GM12865 (cell line): ENCODE results near the gene BTBD18.
"Not testable (repeated sequence)": the region's sequence is repeated elsewhere in the genome, so short reads cannot be mapped to it uniquely, and the experiment has no call there.

Experiments used
- DNase-seq: peaks from one replicate; pipeline ENCODE4 v3.0.0; 2010; ENCODE audit warnings: low read depth
- H3K4me3 ChIP-seq: 2 replicates; pipeline ENCODE4 v1.5.1; 2011; ENCODE audit warnings: mild to moderate bottlenecking, low read depth, low read length, control low read depth
- TF ChIP-seq, protein P1 (sequence below): IDR thresholded peaks from 2 replicates; pipeline ENCODE4 v1.5.1; 2011; ENCODE audit warnings: low read length, control low read depth, low read depth, inconsistent platforms; ENCODE audit not compliant: insufficient read depth; ENCODE audit errors: missing control alignments

The BTBD18 gene

DNA sequence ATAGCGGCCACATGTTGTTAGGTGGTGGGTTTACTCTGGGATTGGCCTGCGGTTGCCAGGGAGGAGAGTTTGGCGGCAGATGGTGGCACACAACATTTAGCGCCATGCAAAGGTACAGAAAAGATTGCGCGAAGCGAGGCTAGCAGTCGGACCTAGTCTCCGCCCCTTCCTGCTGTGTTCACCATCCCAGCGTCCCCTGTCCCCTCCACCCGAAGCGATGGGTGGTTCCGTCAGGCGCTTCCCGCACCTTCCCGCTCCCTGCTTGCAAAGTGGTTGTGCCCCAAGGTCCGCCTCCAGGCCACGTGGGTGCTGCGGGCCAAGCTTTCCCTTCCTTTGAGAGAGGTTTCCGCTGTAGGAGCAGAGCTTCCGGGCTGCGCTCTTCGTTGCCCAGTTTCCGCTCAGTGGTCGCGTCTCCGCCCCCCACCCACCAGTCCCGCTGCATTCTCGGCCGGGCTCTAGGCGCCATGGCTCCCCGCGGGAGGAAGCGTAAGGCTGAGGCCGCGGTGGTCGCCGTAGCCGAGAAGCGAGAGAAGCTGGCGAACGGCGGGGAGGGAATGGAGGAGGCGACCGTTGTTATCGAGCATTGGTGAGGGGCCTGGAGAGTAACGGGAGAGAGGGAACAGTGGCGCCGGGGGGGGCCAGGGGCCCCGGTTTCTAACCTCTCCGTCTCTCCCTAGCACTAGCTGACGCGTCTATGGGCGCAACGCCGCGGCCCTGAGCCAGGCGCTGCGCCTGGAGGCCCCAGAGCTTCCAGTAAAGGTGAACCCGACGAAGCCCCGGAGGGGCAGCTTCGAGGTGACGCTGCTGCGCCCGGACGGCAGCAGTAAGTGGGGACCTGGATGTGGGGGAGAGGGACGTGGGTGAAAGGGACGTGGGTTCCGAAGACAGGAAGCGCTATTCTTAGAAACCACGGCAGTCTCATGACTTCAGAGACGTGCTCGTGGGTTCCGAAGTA, 10.2 kb downstream of the BTBD18 start, which contains the start of gene SELENOH:
Gene SELENOH (plus strand): TSS at position 360 of the 955 bp plus-strand sequence. CDS start 105 bp downstream, at position 465.
- H3K4me3 ChIP-seq: peak within 1 kb of the TSS; percentile 82
- peak; percentile 99 for DNase-seq
- TF ChIP-seq, protein P1, sequence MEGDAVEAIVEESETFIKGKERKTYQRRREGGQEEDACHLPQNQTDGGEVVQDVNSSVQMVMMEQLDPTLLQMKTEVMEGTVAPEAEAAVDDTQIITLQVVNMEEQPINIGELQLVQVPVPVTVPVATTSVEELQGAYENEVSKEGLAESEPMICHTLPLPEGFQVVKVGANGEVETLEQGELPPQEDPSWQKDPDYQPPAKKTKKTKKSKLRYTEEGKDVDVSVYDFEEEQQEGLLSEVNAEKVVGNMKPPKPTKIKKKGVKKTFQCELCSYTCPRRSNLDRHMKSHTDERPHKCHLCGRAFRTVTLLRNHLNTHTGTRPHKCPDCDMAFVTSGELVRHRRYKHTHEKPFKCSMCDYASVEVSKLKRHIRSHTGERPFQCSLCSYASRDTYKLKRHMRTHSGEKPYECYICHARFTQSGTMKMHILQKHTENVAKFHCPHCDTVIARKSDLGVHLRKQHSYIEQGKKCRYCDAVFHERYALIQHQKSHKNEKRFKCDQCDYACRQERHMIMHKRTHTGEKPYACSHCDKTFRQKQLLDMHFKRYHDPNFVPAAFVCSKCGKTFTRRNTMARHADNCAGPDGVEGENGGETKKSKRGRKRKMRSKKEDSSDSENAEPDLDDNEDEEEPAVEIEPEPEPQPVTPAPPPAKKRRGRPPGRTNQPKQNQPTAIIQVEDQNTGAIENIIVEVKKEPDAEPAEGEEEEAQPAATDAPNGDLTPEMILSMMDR: no peak

DNA sequence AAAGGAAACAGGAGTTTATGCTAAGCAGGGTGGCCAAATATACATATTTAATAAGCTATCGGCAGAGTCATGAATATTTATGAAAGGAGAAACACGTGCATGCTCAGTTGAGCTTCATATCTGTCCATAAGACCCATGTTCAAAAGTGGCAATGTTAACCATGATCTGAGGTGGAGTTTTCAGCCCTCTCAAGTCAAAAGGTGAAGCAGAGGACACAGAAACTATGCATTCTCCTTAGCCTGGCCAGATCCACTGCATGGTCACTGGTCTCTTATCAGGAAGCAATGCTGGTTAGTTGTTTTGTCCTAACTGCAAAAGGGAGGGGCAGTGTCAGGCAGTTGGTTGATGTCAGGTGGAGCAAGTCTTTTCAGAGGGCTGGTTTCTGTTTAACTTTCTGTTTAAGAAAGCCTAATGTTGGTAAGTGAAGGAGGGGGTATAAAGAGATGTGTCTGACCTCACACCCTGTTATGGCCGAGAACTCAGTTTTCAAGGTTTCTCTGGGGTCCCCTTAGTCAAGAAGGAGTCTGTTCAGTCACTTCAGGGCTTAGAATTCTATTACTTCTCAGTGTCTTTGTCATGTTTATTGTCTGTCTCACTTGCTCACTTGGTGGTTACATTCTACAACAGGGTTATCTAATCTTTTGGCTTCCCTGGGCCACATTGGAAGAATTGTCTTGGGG, 15.9 kb downstream of the BTBD18 start:
- no peak overlapping the region for H3K4me3 ChIP-seq
- TF ChIP-seq, protein P1: no peak
- DNase-seq: peak; percentile 50

DNA sequence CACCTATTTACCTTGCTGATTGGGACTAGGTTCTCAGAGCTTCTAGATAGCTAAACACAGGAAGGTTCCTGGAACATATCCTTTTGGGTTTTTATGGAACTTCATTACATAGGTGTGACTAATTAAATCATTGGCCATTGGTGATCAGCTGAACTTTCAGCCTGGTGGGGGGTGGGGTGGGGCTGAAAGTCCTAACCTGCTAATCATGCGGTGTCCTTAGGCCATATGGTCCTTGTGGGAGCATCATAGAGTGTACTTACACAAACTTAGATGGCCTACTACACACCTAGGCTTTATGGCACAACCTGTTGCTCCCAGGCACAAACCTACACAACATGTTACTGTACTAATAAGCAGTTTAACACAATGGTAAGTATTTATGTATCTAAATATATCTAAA, 19.0 kb downstream of the BTBD18 start:
- TF ChIP-seq, protein P1: no peak
- no peak for DNase-seq
- H3K4me3 ChIP-seq: no peak overlapping the region

DNA sequence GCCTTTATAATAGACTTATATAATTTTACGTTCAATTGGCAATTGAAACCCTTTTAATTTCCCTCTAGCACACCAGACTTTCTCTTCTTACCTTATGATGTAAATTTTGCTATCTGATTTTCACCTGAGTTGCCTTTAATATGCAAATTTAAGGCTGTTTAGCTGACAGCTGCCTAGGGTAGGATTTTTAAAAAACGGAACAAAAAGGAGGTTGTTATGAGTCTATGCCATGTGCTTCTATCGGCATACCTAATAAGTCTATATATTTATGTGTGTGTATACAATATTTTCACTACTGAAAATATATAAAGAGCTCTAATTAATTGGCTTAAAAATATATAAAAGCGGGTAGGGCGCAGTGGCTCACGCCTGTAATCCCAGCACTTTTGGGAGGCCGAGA, 22.1 kb downstream of the BTBD18 start:
- no peak for DNase-seq
- H3K4me3 ChIP-seq: no peak overlapping the region
- TF ChIP-seq, protein P1: no peak

DNA sequence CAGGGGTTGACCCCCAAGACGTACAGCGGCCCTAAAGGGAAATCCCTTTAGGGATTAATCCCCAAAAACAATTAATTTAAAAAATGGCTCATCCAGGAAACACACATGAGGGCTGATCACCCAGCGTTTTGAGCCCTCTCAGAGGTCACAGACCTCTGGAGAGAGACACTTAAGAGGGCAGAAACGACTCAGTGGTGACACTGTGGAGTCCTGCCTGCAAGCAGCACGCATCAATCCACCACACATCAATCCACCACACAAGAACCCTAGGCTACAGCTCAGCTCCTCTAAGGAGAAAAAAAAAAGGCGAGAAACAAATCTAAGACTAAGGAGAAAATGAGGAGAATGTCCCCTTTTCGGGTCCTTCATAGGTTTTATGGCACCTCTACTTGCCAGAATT, 22.8 kb downstream of the BTBD18 start:
- no peak for DNase-seq
- no peak overlapping the region for H3K4me3 ChIP-seq
- TF ChIP-seq, protein P1: no peak

DNA sequence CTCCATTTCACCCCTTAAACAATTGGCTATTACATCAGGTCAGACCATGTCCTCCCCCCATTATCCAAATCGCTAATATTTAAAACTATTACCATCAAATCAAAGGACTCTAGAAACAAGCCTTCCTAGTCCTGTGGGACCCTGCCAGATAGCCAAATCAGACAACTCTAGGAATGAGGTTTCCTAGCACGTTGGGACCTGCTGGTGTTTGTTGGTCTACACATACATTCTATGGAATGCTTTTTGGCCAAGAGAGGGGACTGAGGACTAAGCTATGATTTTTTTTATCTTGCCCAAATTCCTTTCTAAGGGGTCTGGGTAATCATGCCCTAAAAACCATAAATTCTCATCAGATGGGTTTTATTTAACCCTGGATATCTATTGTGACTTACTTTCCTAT, 24.4 kb downstream of the BTBD18 start:
- TF ChIP-seq, protein P1: no peak
- no peak for DNase-seq
- H3K4me3 ChIP-seq: no peak overlapping the region

DNA sequence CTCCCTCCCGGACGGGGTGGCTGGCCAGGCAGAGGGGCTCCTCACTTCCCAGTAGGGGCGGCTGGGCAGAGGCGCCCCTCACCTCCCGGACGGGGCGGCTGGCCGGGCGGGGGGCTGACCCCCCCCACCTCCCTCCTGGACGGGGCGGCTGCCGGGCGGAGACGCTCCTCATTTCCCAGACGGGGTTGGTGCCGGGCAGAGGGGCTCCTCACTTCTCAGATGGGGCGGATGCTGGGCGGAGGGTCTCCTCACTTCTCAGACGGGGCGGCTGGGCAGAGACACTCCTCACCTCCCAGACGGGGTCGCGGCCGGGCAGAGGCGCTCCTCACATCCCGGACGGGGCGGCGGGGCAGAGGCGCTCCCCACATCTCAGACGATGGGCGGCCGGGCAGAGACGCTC, 34.9 kb downstream of the BTBD18 start:
- not testable (repeated sequence) for H3K4me3 ChIP-seq, DNase-seq
